B cell (primary cell): ENCODE results near the gene RRAGA. TPM values are rescaled to one million over a fixed set of nuclear protein-coding genes. Genes with fewer than 3 reads are reported as not detected.

ENCODE experiments used
- ATAC-seq: fragments of 200-7000 bp; cut with Tn5 transposase; one replicate; pipeline ENCODE4 v1.10.0; 2021; ENCODE audit warnings: low read depth, mild to moderate bottlenecking, moderate number of reproducible peaks, moderate library complexity
- CTCF ChIA-PET: fragments of 350-600 bp; sonication (Branson Sonifier 250); formaldehyde crosslinking; loops from one replicate; lab custom pipeline; 2021; ENCODE audit warnings: antibody characterized with exemption, inconsistent platforms; lab: Charles Lee
- POLR2A ChIA-PET: fragments of 350-600 bp; sonication (Branson Sonifier 250); formaldehyde crosslinking; loops from one replicate; lab custom pipeline; 2021; ENCODE audit warnings: antibody characterized with exemption; lab: Charles Lee
- DNase-seq: peaks from one replicate; pipeline ENCODE4 v3.0.0; 2013
- H2AFZ ChIP-seq: 2 replicates; pipeline ENCODE4 v1.6.1; 2012; ENCODE audit warnings: mild to moderate bottlenecking, low read depth, low read length; ENCODE audit not compliant: insufficient read depth, poor library complexity, severe bottlenecking
- H3K27ac ChIP-seq, 2 donors: 1 replicate in 1 of 2; 2 replicates in 1 of 2; pipeline ENCODE4 v1.5.1; 2012 to 2013; ENCODE audit warnings: low read length in 2 of 2, mild to moderate bottlenecking in 2 of 2, moderate library complexity in 1 of 2
- H3K27me3 ChIP-seq, 4 experiments: fragments of 200-600 bp in 1 of 4; sonication (generic) in 1 of 4; replicated peaks in 1 of 4; 1 replicate in 2 of 4; 2 replicates in 2 of 4; pipeline versions ENCODE4 v1.6.1 to v1.7.0; 2013 to 2016; ENCODE audit warnings: low read length in 3 of 4, mild to moderate bottlenecking in 2 of 4, mixed read lengths in 1 of 4, moderate library complexity in 1 of 4; ENCODE audit not compliant: insufficient read depth in 4 of 4, control insufficient read depth in 3 of 4; ENCODE audit errors: control extremely low read depth in 1 of 4
- H3K36me3 ChIP-seq, 2 experiments: replicated peaks in 1 of 2; 1 replicate in 1 of 2; 2 replicates in 1 of 2; pipeline versions ENCODE4 v1.6.1 to v1.7.1; 2013; ENCODE audit warnings: low read length in 1 of 2; ENCODE audit not compliant: insufficient read depth in 2 of 2, control insufficient read depth in 1 of 2; ENCODE audit errors: control extremely low read depth in 1 of 2, extremely low read depth in 1 of 2
- H3K4me1 ChIP-seq, 2 donors: fragments of 200-600 bp in 1 of 2; sonication (generic) in 1 of 2; 1 replicate in 1 of 2; 2 replicates in 1 of 2; pipeline versions ENCODE4 v1.5.1 to v1.6.1; 2013 to 2017; ENCODE audit warnings: low read length in 2 of 2; ENCODE audit not compliant: control insufficient read depth in 2 of 2, insufficient read depth in 2 of 2
- H3K4me2 ChIP-seq: replicated peaks from 2 replicates; pipeline ENCODE3; 2012; ENCODE audit warnings: mild to moderate bottlenecking, low read depth, low read length; ENCODE audit not compliant: poor library complexity, severe bottlenecking
- H3K4me3 ChIP-seq, 5 experiments: fragments of 200-600 bp in 1 of 5; sonication (generic) in 1 of 5; 1 replicate in 3 of 5; 2 replicates in 2 of 5; pipeline versions ENCODE4 v1.5.1 to v1.7.0; 2011 to 2016; ENCODE audit warnings: low read length in 4 of 5, mild to moderate bottlenecking in 4 of 5, low read depth in 2 of 5, control low read depth in 1 of 5, moderate library complexity in 1 of 5; ENCODE audit not compliant: insufficient read depth in 1 of 5; ENCODE audit errors: control extremely low read depth in 1 of 5, extremely low read depth in 1 of 5
- H3K79me2 ChIP-seq: fragments of 200-600 bp; sonication (generic); one replicate; pipeline ENCODE4 v1.6.0; 2016; ENCODE audit warnings: low read length; ENCODE audit not compliant: control insufficient read depth, insufficient read depth
- H3K9ac ChIP-seq: fragments of 200-600 bp; sonication (generic); 2 replicates; pipeline ENCODE4 v1.6.1; 2017; ENCODE audit warnings: mild to moderate bottlenecking, low read length, moderate library complexity
- H3K9me3 ChIP-seq, 3 donors: one replicate each; pipeline versions ENCODE4 v1.6.1 to v1.7.1; 2013; ENCODE audit warnings: low read length in 2 of 3; ENCODE audit not compliant: control insufficient read depth in 2 of 3, insufficient read depth in 1 of 3; ENCODE audit errors: control extremely low read depth in 1 of 3
- H4K20me1 ChIP-seq: 2 replicates; pipeline ENCODE4 v1.6.0; 2012; ENCODE audit warnings: mild to moderate bottlenecking, low read length; ENCODE audit not compliant: insufficient read depth, control insufficient read depth, poor library complexity, severe bottlenecking
- H3K27ac Mint-ChIP-seq: one replicate; pipeline ENCODE4 v1.8.0; 2021; ENCODE audit warnings: mixed read lengths
- H3K27me3 Mint-ChIP-seq: one replicate; pipeline ENCODE4 v1.8.0; 2021; ENCODE audit warnings: mixed read lengths
- H3K4me1 Mint-ChIP-seq: one replicate; pipeline ENCODE4 v1.8.0; 2021; ENCODE audit warnings: mixed read lengths
- H3K4me3 Mint-ChIP-seq: one replicate; pipeline ENCODE4 v1.8.0; 2021; ENCODE audit warnings: mixed read lengths
- H3K9me3 Mint-ChIP-seq: one replicate; pipeline ENCODE4 v1.8.0; 2022; ENCODE audit warnings: mixed read lengths; ENCODE audit not compliant: insufficient read depth
- EZH2 ChIP-seq: IDR thresholded peaks from 2 replicates; pipeline ENCODE4 v1.6.1; 2012; ENCODE audit warnings: borderline replicate concordance, low read depth, mild to moderate bottlenecking, moderate library complexity, low read length; ENCODE audit not compliant: insufficient read depth, poor library complexity, severe bottlenecking
- WGBS: methylation state at CpG from one replicate; pipeline ENCODE4 v1.1.5; 2013; ENCODE audit warnings: missing lambda C conversion rate; ENCODE audit not compliant: insufficient coverage; 5-methylcytosine and 5-hydroxymethylcytosine counted together
- intact Hi-C: fragments of 100-400 bp; cut with micrococcal nuclease; formaldehyde crosslinking; loops from one replicate; pipeline ENCODE4 v1.10.0; 2022
- polyA plus RNA-seq: library from polyadenylated mRNA; depleted of rRNA; stranded (reverse); fragments of >200 nt; gene quantifications from 2 replicates; pipeline ENCODE4 v1.2.3, GENCODE V29; 2012
- total RNA-seq, 2 donors: library from RNA; stranded (reverse); fragments of 120-200 nt in 1 of 2; gene quantifications; 1 replicate in 1 of 2; 2 replicates in 1 of 2; pipeline versions ENCODE4 v1.2.3 to v1.2.4, GENCODE V29; 2013 to 2022
- TF ChIP-seq, protein P1 (sequence below): fragments of 200-600 bp; IDR thresholded peaks from one replicate; pipeline ENCODE4 v1.8.0; 2022; ENCODE audit warnings: antibody characterized with exemption, mild to moderate bottlenecking

The RRAGA gene
- total and polyA plus RNA-seq, 2 donors (not counting 1 experiment from before 2014, with no cell fraction given) = 29.5 to 49.2 TPM

DNA sequence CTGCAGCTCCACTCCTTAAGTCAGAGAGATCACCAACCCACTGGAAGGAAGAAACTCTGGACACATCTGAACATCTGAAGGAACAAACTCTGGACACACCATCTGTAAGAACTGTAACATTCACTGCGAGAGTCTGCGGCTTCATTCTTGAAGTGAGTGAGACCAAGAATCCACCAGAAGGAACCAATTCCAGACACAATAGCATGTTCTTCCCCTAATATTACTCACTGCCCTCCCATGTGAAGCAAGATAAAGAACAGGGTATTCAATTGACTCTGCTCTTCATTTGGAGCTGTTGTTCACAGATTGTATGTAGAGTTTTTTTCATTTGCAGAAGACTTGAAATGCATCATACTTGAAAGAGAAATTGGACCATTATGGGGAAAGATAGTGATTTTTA lies 27.0 kb upstream of the RRAGA start:
- H3K27ac Mint-ChIP-seq = no peak overlapping the region

DNA sequence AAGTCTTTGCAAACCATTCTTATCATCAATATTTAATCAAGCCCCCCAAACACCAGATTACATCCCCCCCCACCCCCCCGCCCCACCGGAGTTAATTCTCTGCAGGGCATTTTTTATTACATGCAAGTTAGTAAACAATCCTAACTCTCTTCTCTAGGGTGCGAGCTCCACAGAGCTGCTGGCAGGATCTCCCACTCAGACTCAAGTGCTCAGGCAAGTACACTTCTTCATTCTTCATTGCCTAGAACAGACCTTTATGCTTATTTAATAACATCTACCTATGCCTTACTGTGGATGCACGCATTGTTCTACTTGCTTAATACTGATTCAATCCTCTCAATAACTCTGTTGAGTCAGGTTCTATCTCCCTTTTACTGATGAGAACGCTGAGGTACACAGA lies 26.1 kb upstream of the RRAGA start:
- intact Hi-C loops = no loop called here
- CTCF ChIA-PET = interaction anchor here (0.6 kb wide), 1 partner anchor 152 kb away, joined by 3 read pairs; no protein-coding TSS in a partner anchor

More for the DNA sequence above, 27.0 kb upstream of the RRAGA start:
- H3K36me3 ChIP-seq = no peaks in the 10 kb centered on the region
- no peak for TF ChIP-seq EZH2
- TF ChIP-seq, protein P1, sequence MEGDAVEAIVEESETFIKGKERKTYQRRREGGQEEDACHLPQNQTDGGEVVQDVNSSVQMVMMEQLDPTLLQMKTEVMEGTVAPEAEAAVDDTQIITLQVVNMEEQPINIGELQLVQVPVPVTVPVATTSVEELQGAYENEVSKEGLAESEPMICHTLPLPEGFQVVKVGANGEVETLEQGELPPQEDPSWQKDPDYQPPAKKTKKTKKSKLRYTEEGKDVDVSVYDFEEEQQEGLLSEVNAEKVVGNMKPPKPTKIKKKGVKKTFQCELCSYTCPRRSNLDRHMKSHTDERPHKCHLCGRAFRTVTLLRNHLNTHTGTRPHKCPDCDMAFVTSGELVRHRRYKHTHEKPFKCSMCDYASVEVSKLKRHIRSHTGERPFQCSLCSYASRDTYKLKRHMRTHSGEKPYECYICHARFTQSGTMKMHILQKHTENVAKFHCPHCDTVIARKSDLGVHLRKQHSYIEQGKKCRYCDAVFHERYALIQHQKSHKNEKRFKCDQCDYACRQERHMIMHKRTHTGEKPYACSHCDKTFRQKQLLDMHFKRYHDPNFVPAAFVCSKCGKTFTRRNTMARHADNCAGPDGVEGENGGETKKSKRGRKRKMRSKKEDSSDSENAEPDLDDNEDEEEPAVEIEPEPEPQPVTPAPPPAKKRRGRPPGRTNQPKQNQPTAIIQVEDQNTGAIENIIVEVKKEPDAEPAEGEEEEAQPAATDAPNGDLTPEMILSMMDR = no peak
- ChIA-PET POLR2A (no interaction called here), CTCF (interaction anchor here (1.6 kb wide), 1 partner anchor 11 kb away, joined by 5 read pairs; no protein-coding TSS in a partner anchor)
- no peak overlapping the region for H2AFZ ChIP-seq
- no peak overlapping the region for H3K27ac ChIP-seq
- H3K9ac ChIP-seq = no peak overlapping the region
- H3K27me3 ChIP-seq = peaks cover 0 to 3% (median 0%) of the 10 kb centered on the region in 4 experiments
- H3K4me1 ChIP-seq = no peaks in the 10 kb centered on the region
- no peak overlapping the region for H3K4me2 ChIP-seq
- Mint-ChIP-seq H3K4me1 (no peaks in the 10 kb centered on the region), H3K9me3 (peaks cover 3% of the 10 kb centered on the region), H3K4me3 (no peak overlapping the region), H3K27me3 (peaks cover 14% of the 10 kb centered on the region)
- 60% methylated on average over 2 of the region's 2 CpGs for WGBS
- no peak for ATAC-seq
- intact Hi-C loops = no loop called here
- peaks cover 0 to 8% (median 2%) of the 10 kb centered on the region in 3 donors for H3K9me3 ChIP-seq
- H4K20me1 ChIP-seq = no peaks in the 10 kb centered on the region
- H3K79me2 ChIP-seq = no peaks in the 10 kb centered on the region
- DNase-seq = no peak
- H3K4me3 ChIP-seq = no peak overlapping the region

More for the DNA sequence above, 26.1 kb upstream of the RRAGA start:
- peaks cover 3% of the 10 kb centered on the region for H3K9me3 Mint-ChIP-seq
- no peak overlapping the region for H3K4me3 Mint-ChIP-seq
- no peak overlapping the region for H3K27ac Mint-ChIP-seq
- no peak for TF ChIP-seq EZH2
- TF ChIP-seq, protein P1 = no peak
- H3K4me3 ChIP-seq = no peak overlapping the region
- no peak overlapping the region for H3K4me2 ChIP-seq
- H2AFZ ChIP-seq = no peak overlapping the region
- peaks cover 0 to 8% (median 2%) of the 10 kb centered on the region in 3 donors for H3K9me3 ChIP-seq
- 95% methylated on average over 3 of the region's 5 CpGs for WGBS
- no peaks in the 10 kb centered on the region for H3K4me1 Mint-ChIP-seq
- H3K27me3 ChIP-seq = peaks cover 0 to 3% (median 0%) of the 10 kb centered on the region in 4 experiments
- DNase-seq = no peak
- POLR2A ChIA-PET = no interaction called here
- H3K4me1 ChIP-seq = no peaks in the 10 kb centered on the region
- no peak for ATAC-seq
- H3K79me2 ChIP-seq = no peaks in the 10 kb centered on the region
- H3K36me3 ChIP-seq = no peaks in the 10 kb centered on the region
- H4K20me1 ChIP-seq = no peaks in the 10 kb centered on the region
- H3K27ac ChIP-seq = no peak overlapping the region
- no peak overlapping the region for H3K9ac ChIP-seq
- peaks cover 14% of the 10 kb centered on the region for H3K27me3 Mint-ChIP-seq
